Measurements from ENCODE around the gene MBP.

The MBP gene

DNA sequence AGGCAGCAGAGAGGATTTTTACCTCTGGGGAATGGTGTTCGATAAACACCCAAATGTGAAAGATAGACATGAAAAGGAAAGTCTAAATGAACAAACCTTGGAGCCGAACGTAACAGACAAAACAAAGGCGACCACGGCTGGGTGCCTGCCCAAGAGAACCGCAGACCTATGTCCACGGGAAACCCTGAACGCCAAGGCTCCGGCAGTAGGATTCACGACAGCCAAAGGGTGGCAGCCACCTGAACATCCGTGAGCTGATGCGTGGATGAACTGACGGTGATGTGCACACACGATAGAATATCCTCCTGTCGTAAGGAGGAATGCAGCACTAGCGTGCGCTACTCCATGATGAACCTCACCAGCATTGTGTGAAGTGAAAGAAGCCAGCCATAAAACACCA, 85.6 kb downstream of the MBP start:
- no peak overlapping the region for H3K4me3 ChIP-seq (ENCODE audit: low read depth, low read length, poor library complexity, severe bottlenecking)
- H3K4me1 ChIP-seq (ENCODE audit: insufficient read depth, low read length, severe bottlenecking) = peaks cover 65% of the 10 kb centered on the region
- H3K9ac ChIP-seq (ENCODE audit: low read length) = peak overlapping the region; percentile 68; the same call in 1 of the 2 replicates
- H3K27ac ChIP-seq (ENCODE audit: low read depth, low read length, poor library complexity, severe bottlenecking) = peak overlapping the region; percentile 99
- no peaks in the 10 kb centered on the region for H3K79me2 ChIP-seq (ENCODE audit: insufficient read depth, low read length)
- H3F3A ChIP-seq (ENCODE audit: insufficient read depth, low read length) = peaks cover 11% of the 10 kb centered on the region
- H3K4me2 ChIP-seq (ENCODE audit: low read length) = peak overlapping the region; percentile 72; the same call in 1 of the 2 replicates
- no peaks in the 10 kb centered on the region for H3K27me3 ChIP-seq (ENCODE audit: insufficient read depth, low read length)
- no peaks in the 10 kb centered on the region for H4K20me1 ChIP-seq (ENCODE audit: insufficient read depth, low read length)
- peaks cover 48% of the 10 kb centered on the region for H3K36me3 ChIP-seq (ENCODE audit: insufficient read depth, low read length)
- H2AFZ ChIP-seq (ENCODE audit: low read length) = no peak overlapping the region
- H3K9me2 ChIP-seq (ENCODE audit: low read depth, low read length) = no peaks in the 10 kb centered on the region
- TF ChIP-seq EZH2 (IDR thresholded peaks at IDR 0.05; ENCODE audit: borderline replicate concordance, low read length) = no peak
- TF ChIP-seq, protein P1, sequence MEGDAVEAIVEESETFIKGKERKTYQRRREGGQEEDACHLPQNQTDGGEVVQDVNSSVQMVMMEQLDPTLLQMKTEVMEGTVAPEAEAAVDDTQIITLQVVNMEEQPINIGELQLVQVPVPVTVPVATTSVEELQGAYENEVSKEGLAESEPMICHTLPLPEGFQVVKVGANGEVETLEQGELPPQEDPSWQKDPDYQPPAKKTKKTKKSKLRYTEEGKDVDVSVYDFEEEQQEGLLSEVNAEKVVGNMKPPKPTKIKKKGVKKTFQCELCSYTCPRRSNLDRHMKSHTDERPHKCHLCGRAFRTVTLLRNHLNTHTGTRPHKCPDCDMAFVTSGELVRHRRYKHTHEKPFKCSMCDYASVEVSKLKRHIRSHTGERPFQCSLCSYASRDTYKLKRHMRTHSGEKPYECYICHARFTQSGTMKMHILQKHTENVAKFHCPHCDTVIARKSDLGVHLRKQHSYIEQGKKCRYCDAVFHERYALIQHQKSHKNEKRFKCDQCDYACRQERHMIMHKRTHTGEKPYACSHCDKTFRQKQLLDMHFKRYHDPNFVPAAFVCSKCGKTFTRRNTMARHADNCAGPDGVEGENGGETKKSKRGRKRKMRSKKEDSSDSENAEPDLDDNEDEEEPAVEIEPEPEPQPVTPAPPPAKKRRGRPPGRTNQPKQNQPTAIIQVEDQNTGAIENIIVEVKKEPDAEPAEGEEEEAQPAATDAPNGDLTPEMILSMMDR (IDR thresholded peaks at IDR 0.05; ENCODE audit: low read length) = no peak
- H3K9me3 ChIP-seq (ENCODE audit: low read length) = peaks cover 4% of the 10 kb centered on the region; the same call in 1 of the 2 replicates

DNA sequence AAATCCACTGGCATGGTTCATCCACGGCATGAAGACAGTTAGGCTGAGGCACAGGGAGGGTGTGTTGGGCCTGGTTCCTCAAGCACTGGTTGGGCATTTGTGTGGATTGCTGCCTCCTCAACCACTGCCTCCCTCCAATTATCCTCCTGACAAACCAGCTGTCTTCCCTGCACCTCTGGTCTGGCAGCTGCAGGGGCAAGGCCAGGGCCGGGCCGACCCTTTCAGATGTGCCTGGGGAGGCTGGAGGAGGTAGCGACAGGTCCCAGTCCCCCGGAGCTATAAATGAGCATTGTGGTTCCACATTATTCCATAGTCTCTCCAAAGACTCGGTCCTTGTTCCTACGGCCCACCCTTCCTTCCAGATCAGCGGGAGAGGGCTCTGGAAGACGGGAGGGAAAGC, 86.2 kb downstream of the MBP start:
- peak overlapping the region; percentile 72; the same call in 1 of the 2 replicates for H3K4me2 ChIP-seq (ENCODE audit: low read length)
- peaks cover 50% of the 10 kb centered on the region for H3K36me3 ChIP-seq (ENCODE audit: insufficient read depth, low read length)
- H4K20me1 ChIP-seq (ENCODE audit: insufficient read depth, low read length) = no peaks in the 10 kb centered on the region
- peak overlapping the region; percentile 99 for H3K27ac ChIP-seq (ENCODE audit: low read depth, low read length, poor library complexity, severe bottlenecking)
- H3K4me1 ChIP-seq (ENCODE audit: insufficient read depth, low read length, severe bottlenecking) = peaks cover 60% of the 10 kb centered on the region
- no peaks in the 10 kb centered on the region for H3K27me3 ChIP-seq (ENCODE audit: insufficient read depth, low read length)
- H3F3A ChIP-seq (ENCODE audit: insufficient read depth, low read length) = peaks cover 11% of the 10 kb centered on the region
- H3K4me3 ChIP-seq (ENCODE audit: low read depth, low read length, poor library complexity, severe bottlenecking) = peak overlapping the region; percentile 49
- peaks cover 5% of the 10 kb centered on the region; the same call in 1 of the 2 replicates for H3K9me3 ChIP-seq (ENCODE audit: low read length)
- peak overlapping the region; percentile 68; the same call in 1 of the 2 replicates for H3K9ac ChIP-seq (ENCODE audit: low read length)
- H2AFZ ChIP-seq (ENCODE audit: low read length) = no peak overlapping the region
- H3K9me2 ChIP-seq (ENCODE audit: low read depth, low read length) = no peaks in the 10 kb centered on the region
- TF ChIP-seq EZH2 (IDR thresholded peaks at IDR 0.05; ENCODE audit: borderline replicate concordance, low read length) = no peak
- TF ChIP-seq, protein P1 (IDR thresholded peaks at IDR 0.05; ENCODE audit: low read length) = no peak
- no peaks in the 10 kb centered on the region for H3K79me2 ChIP-seq (ENCODE audit: insufficient read depth, low read length)

- Histone ChIP-seq H4K20me1 (ENCODE audit: insufficient read depth, low read length) (no peaks in the 10 kb centered on the region), H3K9ac (ENCODE audit: low read length) (peak overlapping the region; percentile 68), H2AFZ (ENCODE audit: low read length) (no peak overlapping the region), H3K4me2 (ENCODE audit: low read length) (peak overlapping the region; percentile 72), H3K27ac (ENCODE audit: low read depth, low read length, poor library complexity, severe bottlenecking) (peak overlapping the region; percentile 99), H3K9me3 (ENCODE audit: low read length) (peaks cover 5% of the 10 kb centered on the region; the same call in 1 of the 2 replicates), H3K27me3 (ENCODE audit: insufficient read depth, low read length) (no peaks in the 10 kb centered on the region), H3F3A (ENCODE audit: insufficient read depth, low read length) (peaks cover 11% of the 10 kb centered on the region), H3K79me2 (ENCODE audit: insufficient read depth, low read length) (no peaks in the 10 kb centered on the region), H3K4me3 (ENCODE audit: low read depth, low read length, poor library complexity, severe bottlenecking) (peak overlapping the region; percentile 49), H3K4me1 (ENCODE audit: insufficient read depth, low read length, severe bottlenecking) (peaks cover 53% of the 10 kb centered on the region), H3K36me3 (ENCODE audit: insufficient read depth, low read length) (peaks cover 50% of the 10 kb centered on the region), H3K9me2 (ENCODE audit: low read depth, low read length) (no peaks in the 10 kb centered on the region)
- TF ChIP-seq, protein P1 (IDR thresholded peaks at IDR 0.05; ENCODE audit: low read length) = no peak
- TF ChIP-seq EZH2 (IDR thresholded peaks at IDR 0.05; ENCODE audit: borderline replicate concordance, low read length) = no peak
These were observed 86.9 kb downstream of the MBP start for GRCh38 chr18:77045677-77046076.
